ENCODE data around the gene INPP5E. TPM values are rescaled to one million over a fixed set of nuclear protein-coding genes. Genes with fewer than 3 reads are reported as not detected.

INPP5E gene
- total RNA-seq, 1 donor from 2014 or later = 29.6 TPM

GRCh38 chr9:136403915-136404800, 35.5 kb downstream of the INPP5E start:
- DNase-seq (ENCODE audit: low read depth, low spot score) = no peak
- Mint-ChIP-seq H3K4me3 (peak overlapping the region; percentile 42), H3K36me3 (ENCODE audit: low read depth) (peaks cover 7% of the 10 kb centered on the region), H3K27me3 (ENCODE audit: low read depth) (no peaks in the 10 kb centered on the region), H3K9me3 (no peaks in the 10 kb centered on the region), H3K27ac (ENCODE audit: unreplicated experiment) (no peak overlapping the region), H3K4me1 (peaks cover 11% of the 10 kb centered on the region)
- TF ChIP-seq, protein P1, sequence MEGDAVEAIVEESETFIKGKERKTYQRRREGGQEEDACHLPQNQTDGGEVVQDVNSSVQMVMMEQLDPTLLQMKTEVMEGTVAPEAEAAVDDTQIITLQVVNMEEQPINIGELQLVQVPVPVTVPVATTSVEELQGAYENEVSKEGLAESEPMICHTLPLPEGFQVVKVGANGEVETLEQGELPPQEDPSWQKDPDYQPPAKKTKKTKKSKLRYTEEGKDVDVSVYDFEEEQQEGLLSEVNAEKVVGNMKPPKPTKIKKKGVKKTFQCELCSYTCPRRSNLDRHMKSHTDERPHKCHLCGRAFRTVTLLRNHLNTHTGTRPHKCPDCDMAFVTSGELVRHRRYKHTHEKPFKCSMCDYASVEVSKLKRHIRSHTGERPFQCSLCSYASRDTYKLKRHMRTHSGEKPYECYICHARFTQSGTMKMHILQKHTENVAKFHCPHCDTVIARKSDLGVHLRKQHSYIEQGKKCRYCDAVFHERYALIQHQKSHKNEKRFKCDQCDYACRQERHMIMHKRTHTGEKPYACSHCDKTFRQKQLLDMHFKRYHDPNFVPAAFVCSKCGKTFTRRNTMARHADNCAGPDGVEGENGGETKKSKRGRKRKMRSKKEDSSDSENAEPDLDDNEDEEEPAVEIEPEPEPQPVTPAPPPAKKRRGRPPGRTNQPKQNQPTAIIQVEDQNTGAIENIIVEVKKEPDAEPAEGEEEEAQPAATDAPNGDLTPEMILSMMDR (conservative IDR thresholded peaks at IDR 0.05) = no peak

DNA sequence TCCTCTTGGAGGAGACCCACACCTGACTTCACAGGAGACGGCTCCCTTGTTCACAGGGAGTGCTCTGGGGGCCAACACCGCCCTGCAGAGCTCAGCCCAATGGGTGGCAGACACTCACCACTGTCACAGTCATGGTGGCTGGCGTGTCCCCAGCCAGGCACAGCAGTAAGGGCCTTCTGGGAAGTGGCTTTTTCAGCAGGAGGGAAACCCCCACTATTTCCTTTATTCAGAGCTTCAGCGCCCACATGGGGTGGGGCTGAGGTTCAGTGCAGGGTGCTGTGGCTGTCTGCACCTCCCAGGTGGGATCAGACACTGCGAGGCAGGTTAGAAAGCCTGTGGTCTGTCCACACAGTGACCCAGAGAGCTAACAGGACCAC, 36.1 kb downstream of the INPP5E start:
- no peaks in the 10 kb centered on the region for H3K27me3 Mint-ChIP-seq (ENCODE audit: low read depth)
- H3K4me3 Mint-ChIP-seq = no peak overlapping the region
- no peaks in the 10 kb centered on the region for H3K9me3 Mint-ChIP-seq
- TF ChIP-seq, protein P1 (conservative IDR thresholded peaks at IDR 0.05) = no peak
- no peak for DNase-seq (ENCODE audit: low read depth, low spot score)
- peaks cover 3% of the 10 kb centered on the region for H3K36me3 Mint-ChIP-seq (ENCODE audit: low read depth)
- H3K4me1 Mint-ChIP-seq = peaks cover 11% of the 10 kb centered on the region
- H3K27ac Mint-ChIP-seq (ENCODE audit: unreplicated experiment) = no peak overlapping the region

GRCh38 chr9:136402067-136402466, 37.6 kb downstream of the INPP5E start:
- Mint-ChIP-seq H3K27ac (ENCODE audit: unreplicated experiment) (no peak overlapping the region), H3K9me3 (no peaks in the 10 kb centered on the region), H3K4me1 (peaks cover 8% of the 10 kb centered on the region), H3K27me3 (ENCODE audit: low read depth) (no peaks in the 10 kb centered on the region), H3K4me3 (peak overlapping the region; percentile 72), H3K36me3 (ENCODE audit: low read depth) (no peaks in the 10 kb centered on the region)
- no peak for DNase-seq (ENCODE audit: low read depth, low spot score)
- TF ChIP-seq, protein P1 (conservative IDR thresholded peaks at IDR 0.05) = no peak

GRCh38 chr9:136401173-136401922, 38.3 kb downstream of the INPP5E start:
- DNase-seq (ENCODE audit: low read depth, low spot score) = no peak
- Mint-ChIP-seq H3K9me3 (no peaks in the 10 kb centered on the region), H3K36me3 (ENCODE audit: low read depth) (no peaks in the 10 kb centered on the region), H3K27ac (ENCODE audit: unreplicated experiment) (peak overlapping the region; percentile 73), H3K27me3 (ENCODE audit: low read depth) (no peaks in the 10 kb centered on the region), H3K4me1 (peaks cover 8% of the 10 kb centered on the region), H3K4me3 (peak overlapping the region; percentile 72)
- TF ChIP-seq, protein P1 (conservative IDR thresholded peaks at IDR 0.05) = no peak

DNA sequence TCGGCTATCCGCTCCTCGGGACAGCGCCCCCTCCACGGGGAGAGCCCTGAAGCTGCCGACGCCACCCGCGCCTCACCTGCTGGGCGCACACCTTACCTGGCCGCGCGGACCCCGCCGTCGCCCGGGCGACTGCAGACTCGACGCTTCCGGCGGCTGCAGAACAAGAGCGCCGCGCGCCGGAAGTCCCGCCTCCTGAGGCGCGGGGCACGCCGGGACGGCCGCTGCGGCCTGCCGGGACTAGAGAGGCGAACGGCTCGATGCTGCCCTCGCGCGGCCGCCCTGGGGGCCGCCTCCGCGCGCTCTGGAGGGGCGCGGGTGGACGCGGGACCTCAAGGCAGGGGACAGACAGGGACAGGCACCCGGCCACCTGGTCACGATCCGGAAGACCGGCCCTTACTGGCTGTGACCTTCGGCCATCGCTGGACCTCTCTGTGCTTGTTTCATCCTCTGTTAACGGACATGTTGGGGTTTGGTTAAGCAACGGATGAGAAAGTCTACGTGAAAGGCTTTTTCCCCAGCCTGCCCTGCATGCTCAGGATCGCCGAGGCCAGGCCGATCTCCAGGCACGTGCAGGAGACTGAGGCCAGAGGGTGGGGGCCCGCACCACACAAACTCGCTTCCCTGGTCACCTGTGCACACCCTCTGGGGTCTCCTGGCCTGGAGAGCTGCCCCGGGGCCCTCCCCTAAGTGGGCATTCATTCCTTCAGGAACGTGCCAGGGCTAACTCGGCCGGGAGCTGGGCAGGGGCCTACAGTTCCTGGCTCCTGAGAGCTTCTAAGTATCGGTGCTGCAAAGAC, 39.4 kb downstream of the INPP5E start, which contains the start of gene SNAPC4:
TSS of gene SNAPC4 (minus strand) at position 133 of the 797 bp plus-strand sequence. CDS start 1,742 bp downstream, outside the sequence.
- Mint-ChIP-seq H3K4me1 (peaks cover 8% of the 10 kb centered on the region), H3K27me3 (ENCODE audit: low read depth) (no peaks in the 10 kb centered on the region), H3K4me3 (peak within 1 kb of the TSS; percentile 91), H3K9me3 (no peaks in the 10 kb centered on the region), H3K27ac (ENCODE audit: unreplicated experiment) (peak within 1 kb of the TSS; percentile 87), H3K36me3 (ENCODE audit: low read depth) (no peaks in the 10 kb centered on the region)
- TF ChIP-seq, protein P1 (conservative IDR thresholded peaks at IDR 0.05) = peak; percentile 95
- DNase-seq (ENCODE audit: low read depth, low spot score) = peak; percentile 93
